Cerebellar cortex (tissue), 1 donor: Measurements from ENCODE around the gene CCNY.
"Not testable (repeated sequence)": the region's sequence is repeated elsewhere in the genome, so short reads cannot be mapped to it uniquely, and the experiment has no call there.

Experiments used
- DNase-seq: peaks from one replicate; pipeline ENCODE4 v3.0.0-alpha.2; 2015; ENCODE audit warnings: low spot score

The CCNY gene

GRCh38 chr10:35406003-35406630, 69.8 kb downstream of the CCNY start:
- DNase-seq, result not testable (repeated sequence)

- DNase-seq, result not testable (repeated sequence)
Measured at GRCh38 chr10:35407696-35408095, 71.4 kb downstream of the CCNY start.

- no peak for DNase-seq
Measured at GRCh38 chr10:35409094-35409582, 72.8 kb downstream of the CCNY start.

- DNase-seq, result no peak
Measured at GRCh38 chr10:35409808-35410207, 73.5 kb downstream of the CCNY start.

- DNase-seq, result no peak
Measured at GRCh38 chr10:35412003-35412723, 75.9 kb downstream of the CCNY start.

GRCh38 chr10:35412900-35413491, 76.7 kb downstream of the CCNY start:
- DNase-seq, result no peak

- no peak for DNase-seq
Measured at GRCh38 chr10:35413985-35414861, 77.9 kb downstream of the CCNY start.

GRCh38 chr10:35415505-35415904, 79.2 kb downstream of the CCNY start:
- DNase-seq, result peak; percentile 28

GRCh38 chr10:35416619-35417312, 80.5 kb downstream of the CCNY start:
- DNase-seq, result no peak

- no peak for DNase-seq
Measured at GRCh38 chr10:35417313-35417625, 81.0 kb downstream of the CCNY start.

GRCh38 chr10:35417795-35418194, 81.5 kb downstream of the CCNY start:
- DNase-seq, result peak; percentile 39

- not testable (repeated sequence) for DNase-seq
Measured at GRCh38 chr10:35418580-35418979, 82.3 kb downstream of the CCNY start.

GRCh38 chr10:35420044-35420443, 83.7 kb downstream of the CCNY start:
- DNase-seq, result no peak

GRCh38 chr10:35420827-35421552, 84.7 kb downstream of the CCNY start:
- DNase-seq, result no peak

- no peak for DNase-seq
Measured at GRCh38 chr10:35421553-35422178, 85.4 kb downstream of the CCNY start.

- DNase-seq, result no peak
Measured at GRCh38 chr10:35422228-35422627, 85.9 kb downstream of the CCNY start.

- DNase-seq, result no peak
Measured at GRCh38 chr10:35423505-35424306, 87.4 kb downstream of the CCNY start.

GRCh38 chr10:35424680-35425285, 88.5 kb downstream of the CCNY start:
- no peak for DNase-seq

GRCh38 chr10:35425595-35425994, 89.3 kb downstream of the CCNY start:
- DNase-seq, result no peak
